ENCODE results near the gene MCL1.

MCL1 gene

DNA sequence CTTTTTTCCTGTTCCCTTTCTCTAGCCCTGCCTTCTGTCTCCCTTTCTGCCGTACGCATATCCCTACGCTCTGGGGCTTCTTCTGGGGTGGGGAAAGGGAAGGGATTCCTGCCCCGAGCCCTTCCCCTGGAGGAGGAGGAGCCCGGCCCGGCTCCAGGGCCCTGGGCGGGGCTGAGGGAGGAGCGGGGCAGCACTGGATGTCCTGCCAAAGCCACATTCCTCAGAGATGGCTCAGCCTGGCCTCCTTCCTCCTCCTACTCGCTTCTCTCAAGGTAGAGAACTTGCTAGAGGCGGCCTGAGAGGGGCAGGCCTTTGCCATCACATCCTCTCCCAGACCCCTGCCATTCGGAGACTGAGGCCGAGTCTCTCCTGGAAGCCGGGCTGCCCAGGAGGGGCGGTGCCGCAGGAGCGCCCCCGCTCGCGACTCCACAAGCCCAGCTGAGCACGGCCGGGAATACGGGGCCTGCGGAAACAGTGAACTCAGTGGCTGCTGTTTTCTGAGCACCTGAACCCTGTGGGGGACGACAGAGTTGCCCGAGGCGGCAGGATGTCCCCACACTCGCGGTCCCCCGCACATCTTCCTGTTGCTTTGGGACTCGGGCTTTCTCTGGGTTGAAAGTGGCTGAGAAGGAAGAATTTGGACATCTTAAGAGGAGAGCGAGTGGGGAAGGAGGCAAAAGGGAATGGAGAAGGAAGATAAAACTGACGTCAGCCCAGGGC lies 18.0 kb downstream of the MCL1 start (continued):
- TF ChIP-seq ZNF785 (tag by site-specific recombination; IDR thresholded peaks at IDR 0.05) = no peak
- TF ChIP-seq ZNF175 (tag by site-specific recombination; IDR thresholded peaks at IDR 0.05) = no peak
- TF ChIP-seq MYNN (tag by site-specific recombination; IDR thresholded peaks at IDR 0.05; ENCODE audit: borderline replicate concordance) = no peak
- no peak for TF ChIP-seq HOXC10 (CRISPR knock-in tag; IDR thresholded peaks at IDR 0.05)
- no peak; the same call in 1 of the 2 replicates for TF ChIP-seq ZNF558 (tag by site-specific recombination; IDR thresholded peaks at IDR 0.05)
- no peak for TF ChIP-seq ZNF610 (tag by site-specific recombination; IDR thresholded peaks at IDR 0.05; ENCODE audit: borderline replicate concordance)
- TF ChIP-seq, protein P1, sequence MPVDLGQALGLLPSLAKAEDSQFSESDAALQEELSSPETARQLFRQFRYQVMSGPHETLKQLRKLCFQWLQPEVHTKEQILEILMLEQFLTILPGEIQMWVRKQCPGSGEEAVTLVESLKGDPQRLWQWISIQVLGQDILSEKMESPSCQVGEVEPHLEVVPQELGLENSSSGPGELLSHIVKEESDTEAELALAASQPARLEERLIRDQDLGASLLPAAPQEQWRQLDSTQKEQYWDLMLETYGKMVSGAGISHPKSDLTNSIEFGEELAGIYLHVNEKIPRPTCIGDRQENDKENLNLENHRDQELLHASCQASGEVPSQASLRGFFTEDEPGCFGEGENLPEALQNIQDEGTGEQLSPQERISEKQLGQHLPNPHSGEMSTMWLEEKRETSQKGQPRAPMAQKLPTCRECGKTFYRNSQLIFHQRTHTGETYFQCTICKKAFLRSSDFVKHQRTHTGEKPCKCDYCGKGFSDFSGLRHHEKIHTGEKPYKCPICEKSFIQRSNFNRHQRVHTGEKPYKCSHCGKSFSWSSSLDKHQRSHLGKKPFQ (tag by site-specific recombination; IDR thresholded peaks at IDR 0.05) = no peak

DNA sequence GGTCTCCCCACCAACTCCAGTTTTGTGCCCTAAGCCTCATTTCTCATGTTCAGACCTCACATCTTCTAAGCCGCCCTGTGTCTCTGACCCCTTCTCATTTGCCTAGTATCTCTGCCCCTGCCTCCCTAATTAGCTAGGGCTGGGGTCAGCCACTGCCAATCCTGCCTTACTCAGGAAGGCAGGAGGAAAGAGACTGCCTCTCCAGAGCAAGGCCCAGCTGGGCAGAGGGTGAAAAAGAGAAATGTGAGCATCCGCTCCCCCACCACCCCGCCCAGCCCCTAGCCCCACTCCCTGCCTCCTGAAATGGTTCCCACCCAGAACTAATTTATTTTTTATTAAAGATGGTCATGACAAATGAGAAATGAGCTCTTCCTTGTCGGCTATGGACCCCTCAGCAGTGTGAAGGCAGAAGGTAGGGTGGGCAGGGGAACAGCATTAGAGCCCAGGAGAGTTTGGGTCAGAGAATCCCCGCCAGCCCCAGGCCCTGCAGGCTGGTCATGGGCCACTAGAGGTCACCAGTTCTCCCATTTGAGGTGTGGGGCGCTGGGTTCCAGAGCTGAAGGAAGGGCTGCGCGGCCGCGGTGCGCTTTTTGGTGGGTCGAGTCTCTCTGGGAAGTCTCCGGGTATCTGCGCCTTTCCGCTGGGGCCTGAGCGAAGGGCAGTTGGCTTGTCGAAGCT lies 18.7 kb downstream of the MCL1 start:
- Histone ChIP-seq H3K4me3 (ENCODE audit: low read depth, low read length) (peak overlapping the region; percentile 56), H3K4me1 (ENCODE audit: control insufficient read depth, insufficient read depth, low read length) (peaks cover 21% of the 10 kb centered on the region), H3K27ac (ENCODE audit: extremely low read depth, low read depth, low read length) (peak overlapping the region; percentile 96), H3K9me3 (ENCODE audit: control insufficient read depth, insufficient read depth, low read depth, low read length) (no peaks in the 10 kb centered on the region), H3K36me3 (ENCODE audit: control insufficient read depth in 2 of 2, insufficient read depth in 1 of 2, low read length in 2 of 2) (peaks cover 0 to 2% of the 10 kb centered on the region in 2 experiments; a peak in 1 of 3 replicates)
- CTCF ChIA-PET = interaction anchor here (0.6 to 5.1 kb wide), 63 partner anchors 13 to 1630 kb away, joined by 3 to 135 read pairs (median 4); partner anchors contain the start of genes ADAMTSL4, CTSK, ENSA and FALEC
- POLR2A ChIA-PET = interaction anchor here (0.5 to 8.8 kb wide), 10 partner anchors 10 to 197 kb away, joined by 3 to 272 read pairs (median 5); partner anchors contain the start of genes ADAMTSL4, ENSA, GOLPH3L and MCL1
- TF ChIP-seq ZEB2 (tag by site-specific recombination; IDR thresholded peaks at IDR 0.05) (peak; percentile 52; the same call in 1 of the 2 replicates), ZBTB8A (tag by site-specific recombination; IDR thresholded peaks at IDR 0.05) (peak; percentile 92), KLF16 (tag by site-specific recombination; IDR thresholded peaks at IDR 0.05) (0 out of 2 replicates have a peak, but pooled peaks have one; percentile 6), SP3 (tag by site-specific recombination; IDR thresholded peaks at IDR 0.05) (no peak), ZNF23 (tag by site-specific recombination; IDR thresholded peaks at IDR 0.05; ENCODE audit: borderline replicate concordance) (no peak), ZNF391 (tag by site-specific recombination; IDR thresholded peaks at IDR 0.05; ENCODE audit: borderline replicate concordance, low read depth) (peak; percentile 73; the same call in 1 of the 2 replicates), KLF7 (tag by site-specific recombination; IDR thresholded peaks at IDR 0.05; ENCODE audit: borderline replicate concordance) (no peak), BCL11B (tag by site-specific recombination; IDR thresholded peaks at IDR 0.05; ENCODE audit: low read depth) (0 out of 2 replicates have a peak, but pooled peaks have one; percentile 32), ZNF140 (tag by site-specific recombination; IDR thresholded peaks at IDR 0.05) (no peak), ZNF335 (tag by site-specific recombination; conservative IDR thresholded peaks at IDR 0.05) (no peak; the same call in 1 of the 2 replicates), ZNF341 (tag by site-specific recombination; IDR thresholded peaks at IDR 0.05; ENCODE audit: low read depth) (peak; percentile 46), ZNF670 (tag by site-specific recombination; IDR thresholded peaks at IDR 0.05; ENCODE audit: low read depth) (no peak), SCRT2 (tag by site-specific recombination; IDR thresholded peaks at IDR 0.05) (no peak), ZSCAN30 (tag by site-specific recombination; IDR thresholded peaks at IDR 0.05) (peak; percentile 65; the same call in 1 of the 2 replicates), ZNF433 (tag by site-specific recombination; IDR thresholded peaks at IDR 0.05; ENCODE audit: low read depth) (no peak), ZNF473 (tag by site-specific recombination; IDR thresholded peaks at IDR 0.05) (no peak), ZNF366 (tag by site-specific recombination; conservative IDR thresholded peaks at IDR 0.05) (no peak; the same call in 1 of the 2 replicates)
- TF ChIP-seq, protein P2, sequence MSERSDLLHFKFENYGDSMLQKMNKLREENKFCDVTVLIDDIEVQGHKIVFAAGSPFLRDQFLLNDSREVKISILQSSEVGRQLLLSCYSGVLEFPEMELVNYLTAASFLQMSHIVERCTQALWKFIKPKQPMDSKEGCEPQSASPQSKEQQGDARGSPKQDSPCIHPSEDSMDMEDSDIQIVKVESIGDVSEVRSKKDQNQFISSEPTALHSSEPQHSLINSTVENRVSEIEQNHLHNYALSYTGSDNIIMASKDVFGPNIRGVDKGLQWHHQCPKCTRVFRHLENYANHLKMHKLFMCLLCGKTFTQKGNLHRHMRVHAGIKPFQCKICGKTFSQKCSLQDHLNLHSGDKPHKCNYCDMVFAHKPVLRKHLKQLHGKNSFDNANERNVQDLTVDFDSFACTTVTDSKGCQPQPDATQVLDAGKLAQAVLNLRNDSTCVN (tag by site-specific recombination; optimal IDR thresholded peaks at IDR 0.05) = peak; percentile 0
- TF ChIP-seq, protein P3, sequence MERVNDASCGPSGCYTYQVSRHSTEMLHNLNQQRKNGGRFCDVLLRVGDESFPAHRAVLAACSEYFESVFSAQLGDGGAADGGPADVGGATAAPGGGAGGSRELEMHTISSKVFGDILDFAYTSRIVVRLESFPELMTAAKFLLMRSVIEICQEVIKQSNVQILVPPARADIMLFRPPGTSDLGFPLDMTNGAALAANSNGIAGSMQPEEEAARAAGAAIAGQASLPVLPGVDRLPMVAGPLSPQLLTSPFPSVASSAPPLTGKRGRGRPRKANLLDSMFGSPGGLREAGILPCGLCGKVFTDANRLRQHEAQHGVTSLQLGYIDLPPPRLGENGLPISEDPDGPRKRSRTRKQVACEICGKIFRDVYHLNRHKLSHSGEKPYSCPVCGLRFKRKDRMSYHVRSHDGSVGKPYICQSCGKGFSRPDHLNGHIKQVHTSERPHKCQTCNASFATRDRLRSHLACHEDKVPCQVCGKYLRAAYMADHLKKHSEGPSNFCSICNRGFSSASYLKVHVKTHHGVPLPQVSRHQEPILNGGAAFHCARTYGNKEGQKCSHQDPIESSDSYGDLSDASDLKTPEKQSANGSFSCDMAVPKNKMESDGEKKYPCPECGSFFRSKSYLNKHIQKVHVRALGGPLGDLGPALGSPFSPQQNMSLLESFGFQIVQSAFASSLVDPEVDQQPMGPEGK (tag by site-specific recombination; IDR thresholded peaks at IDR 0.05) = peak; percentile 13; the same call in 1 of the 2 replicates
- TF ChIP-seq, protein P4, sequence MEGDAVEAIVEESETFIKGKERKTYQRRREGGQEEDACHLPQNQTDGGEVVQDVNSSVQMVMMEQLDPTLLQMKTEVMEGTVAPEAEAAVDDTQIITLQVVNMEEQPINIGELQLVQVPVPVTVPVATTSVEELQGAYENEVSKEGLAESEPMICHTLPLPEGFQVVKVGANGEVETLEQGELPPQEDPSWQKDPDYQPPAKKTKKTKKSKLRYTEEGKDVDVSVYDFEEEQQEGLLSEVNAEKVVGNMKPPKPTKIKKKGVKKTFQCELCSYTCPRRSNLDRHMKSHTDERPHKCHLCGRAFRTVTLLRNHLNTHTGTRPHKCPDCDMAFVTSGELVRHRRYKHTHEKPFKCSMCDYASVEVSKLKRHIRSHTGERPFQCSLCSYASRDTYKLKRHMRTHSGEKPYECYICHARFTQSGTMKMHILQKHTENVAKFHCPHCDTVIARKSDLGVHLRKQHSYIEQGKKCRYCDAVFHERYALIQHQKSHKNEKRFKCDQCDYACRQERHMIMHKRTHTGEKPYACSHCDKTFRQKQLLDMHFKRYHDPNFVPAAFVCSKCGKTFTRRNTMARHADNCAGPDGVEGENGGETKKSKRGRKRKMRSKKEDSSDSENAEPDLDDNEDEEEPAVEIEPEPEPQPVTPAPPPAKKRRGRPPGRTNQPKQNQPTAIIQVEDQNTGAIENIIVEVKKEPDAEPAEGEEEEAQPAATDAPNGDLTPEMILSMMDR (tag by site-specific recombination; IDR thresholded peaks at IDR 0.05) = peak; percentile 81

Data from HEK293 (cell line).